HG02763 (cell line): ENCODE results near the gene POU4F2.
"Not testable (repeated sequence)": the region's sequence is repeated elsewhere in the genome, so short reads cannot be mapped to it uniquely, and the experiment has no call there.

Experiments used
- ATAC-seq: cut with Tn5 transposase; IDR thresholded peaks from one replicate; pipeline ENCODE4 v1.9.1; 2021; ENCODE audit warnings: mild to moderate bottlenecking, moderate library complexity; ENCODE audit not compliant: unreplicated experiment

Gene POU4F2

GRCh38 chr4:146654687-146655520 lies 16.2 kb downstream of the POU4F2 start:
- no peak for ATAC-seq

DNA sequence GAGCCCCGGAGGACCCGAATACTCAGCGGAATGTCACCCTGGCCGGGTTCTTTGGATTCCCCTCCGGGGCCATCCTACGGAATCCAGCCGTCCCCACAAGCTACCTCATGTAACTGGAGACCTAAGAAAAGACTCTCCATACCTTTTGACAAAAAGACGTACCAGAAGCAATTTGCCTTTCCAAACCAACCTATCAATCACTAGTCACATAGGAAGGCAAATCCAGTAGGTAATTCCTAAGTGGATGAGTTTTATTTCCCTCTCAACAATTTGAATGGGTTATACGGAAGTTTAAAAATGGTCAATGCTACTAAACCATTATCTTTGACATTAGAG lies 16.8 kb downstream of the POU4F2 start:
- ATAC-seq, result no peak

GRCh38 chr4:146661367-146661766 lies 22.7 kb downstream of the POU4F2 start:
- no peak for ATAC-seq

- not testable (repeated sequence) for ATAC-seq
These were observed 25.2 kb downstream of the POU4F2 start for GRCh38 chr4:146663968-146664311.

GRCh38 chr4:146674829-146675570 lies 36.3 kb downstream of the POU4F2 start:
- ATAC-seq, result no peak
